Ascending aorta (tissue), 2 donors: Measurements from ENCODE around the gene CCND2. TPM values are rescaled to one million over a fixed set of nuclear protein-coding genes. Genes with fewer than 3 reads are reported as not detected.
A peak's percentile ranks its signal among the peaks of the same experiment; 100 is the strongest.

Source experiments
- DNase-seq, 2 donors: peaks; one replicate each; pipeline ENCODE4 v3.0.0-alpha.2; 2019; ENCODE audit warnings: low spot score in 2 of 2
- H3K27ac ChIP-seq, 2 donors: fragments of 200-600 bp; sonication (generic); one replicate each; pipeline ENCODE4 v1.5.1; 2016 to 2017; ENCODE audit warnings: mild to moderate bottlenecking in 1 of 2
- H3K27me3 ChIP-seq: fragments of 200-600 bp; sonication (generic); one replicate; pipeline ENCODE4 v1.5.1; 2017
- H3K36me3 ChIP-seq, 2 donors: fragments of 200-600 bp; sonication (generic); one replicate each; pipeline ENCODE4 v1.5.1; 2016
- H3K4me1 ChIP-seq, 2 donors: fragments of 200-600 bp; sonication (generic); one replicate each; pipeline ENCODE4 v1.5.1; 2016 to 2017; ENCODE audit warnings: mild to moderate bottlenecking in 1 of 2
- H3K4me3 ChIP-seq, 2 donors: fragments of 200-600 bp; sonication (generic); one replicate each; pipeline ENCODE4 v1.5.1; 2016 to 2017; ENCODE audit warnings: mild to moderate bottlenecking in 1 of 2
- H3K9me3 ChIP-seq, 2 donors: fragments of 200-600 bp; sonication (generic); one replicate each; pipeline ENCODE4 v1.5.1; 2016
- CTCF ChIP-seq, 3 experiments: fragments of 200-600 bp in 2 of 3; fragments of 450-650 bp in 1 of 3; sonication (generic) in 2 of 3; IDR thresholded peaks; one replicate each; pipeline ENCODE4 v1.5.1; 2016 to 2019; ENCODE audit warnings: antibody characterized with exemption in 3 of 3, mild to moderate bottlenecking in 1 of 3, moderate library complexity in 1 of 3
- intact Hi-C: fragments of 100-400 bp; cut with DNase I; formaldehyde crosslinking; loops from one replicate; pipeline ENCODE4 v1.15.1; 2023
- total RNA-seq: library from RNA; depleted of rRNA; stranded (reverse); fragments of >200 nt; gene quantifications from one replicate; pipeline ENCODE4 v1.1.0, GENCODE V29; 2016

CCND2 gene
- total RNA-seq, 1 donor from 2014 or later: 150 TPM

DNA sequence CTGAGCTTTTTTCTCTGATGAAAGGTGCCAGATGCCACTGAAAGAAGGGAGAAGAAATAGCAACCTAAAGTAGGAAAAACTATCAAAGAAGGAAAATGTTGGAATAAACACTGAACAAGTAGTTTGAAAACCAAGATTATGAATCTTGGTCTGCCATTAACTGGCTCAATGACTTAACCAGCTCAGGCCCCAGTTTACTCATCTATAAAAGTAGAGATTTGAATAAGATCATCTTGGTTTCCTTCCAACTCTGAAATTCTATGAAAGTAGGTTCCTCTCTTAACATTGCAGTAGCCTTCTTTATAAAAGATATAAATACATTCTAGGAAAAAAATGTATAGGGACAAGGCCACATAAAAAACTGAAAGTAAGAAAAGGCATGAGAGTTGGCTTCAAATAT, 16.1 kb upstream of the CCND2 start:
- no peak overlapping the region for H3K4me3 ChIP-seq
- H3K9me3 ChIP-seq: no peaks in the 10 kb centered on the region
- no peak for TF ChIP-seq CTCF (IDR thresholded peaks at IDR 0.05)
- H3K4me1 ChIP-seq: no peaks in the 10 kb centered on the region
- no peak overlapping the region for H3K27ac ChIP-seq
- H3K36me3 ChIP-seq: no peaks in the 10 kb centered on the region
- no peaks in the 10 kb centered on the region for H3K27me3 ChIP-seq
- intact Hi-C loops: no loop called here
- DNase-seq: no peak

GRCh38 chr12:4259099-4259498, 14.5 kb upstream of the CCND2 start:
- intact Hi-C loops: no loop called here
- no peaks in the 10 kb centered on the region for H3K36me3 ChIP-seq
- no peaks in the 10 kb centered on the region for H3K4me1 ChIP-seq
- H3K9me3 ChIP-seq: no peaks in the 10 kb centered on the region
- no peak for DNase-seq
- no peaks in the 10 kb centered on the region for H3K27me3 ChIP-seq
- TF ChIP-seq CTCF (IDR thresholded peaks at IDR 0.05): no peak
- no peak overlapping the region for H3K27ac ChIP-seq
- no peak overlapping the region for H3K4me3 ChIP-seq

- no peak for DNase-seq
- no peaks in the 10 kb centered on the region for H3K4me1 ChIP-seq
- no peaks in the 10 kb centered on the region for H3K9me3 ChIP-seq
- no peaks in the 10 kb centered on the region for H3K27me3 ChIP-seq
- H3K27ac ChIP-seq: no peak overlapping the region
- no peaks in the 10 kb centered on the region for H3K36me3 ChIP-seq
- intact Hi-C loops: no loop called here
- H3K4me3 ChIP-seq: no peak overlapping the region
- TF ChIP-seq CTCF (IDR thresholded peaks at IDR 0.05): no peak
Measured at GRCh38 chr12:4261655-4262054, 11.9 kb upstream of the CCND2 start.

- H3K27ac ChIP-seq: no peak overlapping the region
- H3K4me3 ChIP-seq: no peak overlapping the region
- H3K9me3 ChIP-seq: no peaks in the 10 kb centered on the region
- peaks cover 0 to 11% of the 10 kb centered on the region in 2 donors for H3K4me1 ChIP-seq
- DNase-seq: no peak
- no peaks in the 10 kb centered on the region for H3K27me3 ChIP-seq
- intact Hi-C loops: no loop called here
- no peak for TF ChIP-seq CTCF (IDR thresholded peaks at IDR 0.05)
- H3K36me3 ChIP-seq: no peaks in the 10 kb centered on the region
Measured at GRCh38 chr12:4265280-4265679, 8.3 kb upstream of the CCND2 start.

DNA sequence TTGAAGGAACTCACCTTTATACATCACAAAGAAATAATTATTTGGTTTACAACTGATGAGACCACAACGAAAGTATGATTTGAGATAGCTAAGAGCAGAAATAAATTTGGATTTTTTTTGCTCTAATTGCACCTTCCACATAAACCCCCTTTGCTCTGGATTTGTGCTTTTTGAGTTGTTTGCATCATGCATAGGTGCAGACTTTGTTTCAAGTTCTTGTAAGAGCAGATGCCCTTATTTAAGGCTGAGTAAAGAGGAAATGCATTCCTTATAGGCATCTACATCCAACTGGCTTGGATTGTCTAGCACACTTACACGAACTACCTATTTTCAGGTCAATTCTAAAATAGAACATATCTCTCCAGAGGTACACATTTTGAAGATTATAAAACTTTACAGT, 6.6 kb upstream of the CCND2 start:
- Histone ChIP-seq H3K4me1 (peaks cover 0 to 16% of the 10 kb centered on the region in 2 donors), H3K9me3 (no peaks in the 10 kb centered on the region), H3K36me3 (no peaks in the 10 kb centered on the region), H3K4me3 (no peak overlapping the region), H3K27ac (no peak overlapping the region), H3K27me3 (no peaks in the 10 kb centered on the region)
- TF ChIP-seq CTCF (IDR thresholded peaks at IDR 0.05): no peak
- no peak for DNase-seq
- intact Hi-C loops: no loop called here

- DNase-seq: no peak
- H3K27me3 ChIP-seq: no peaks in the 10 kb centered on the region
- no peak for TF ChIP-seq CTCF (IDR thresholded peaks at IDR 0.05)
- H3K4me1 ChIP-seq: peaks cover 3 to 21% of the 10 kb centered on the region in 2 donors
- H3K27ac ChIP-seq: peak overlapping the region in 1 of 2 donors; percentile 83
- H3K9me3 ChIP-seq: no peaks in the 10 kb centered on the region
- intact Hi-C loops: loop anchor here (2.0 kb wide), 1 partner anchor 53 kb away; the partner anchor contains the start of gene TIGAR
- H3K4me3 ChIP-seq: peak overlapping the region in 1 of 2 donors; percentile 87
- no peaks in the 10 kb centered on the region for H3K36me3 ChIP-seq
Measured at GRCh38 chr12:4267704-4268328, 5.7 kb upstream of the CCND2 start.
